ENCODE measurements around the gene RIN1.
"Not testable (repeated sequence)": the region's sequence is repeated elsewhere in the genome, so short reads cannot be mapped to it uniquely, and the experiment has no call there.

RIN1 gene

GRCh38 chr11:66333220-66333877, 2.9 kb downstream of the RIN1 start:
- no peak for DNase-seq

GRCh38 chr11:66332371-66333219, 3.6 kb downstream of the RIN1 start:
- no peak for DNase-seq

- DNase-seq, result no peak
Observed at GRCh38 chr11:66331542-66332370, 4.5 kb downstream of the RIN1 start.

DNA sequence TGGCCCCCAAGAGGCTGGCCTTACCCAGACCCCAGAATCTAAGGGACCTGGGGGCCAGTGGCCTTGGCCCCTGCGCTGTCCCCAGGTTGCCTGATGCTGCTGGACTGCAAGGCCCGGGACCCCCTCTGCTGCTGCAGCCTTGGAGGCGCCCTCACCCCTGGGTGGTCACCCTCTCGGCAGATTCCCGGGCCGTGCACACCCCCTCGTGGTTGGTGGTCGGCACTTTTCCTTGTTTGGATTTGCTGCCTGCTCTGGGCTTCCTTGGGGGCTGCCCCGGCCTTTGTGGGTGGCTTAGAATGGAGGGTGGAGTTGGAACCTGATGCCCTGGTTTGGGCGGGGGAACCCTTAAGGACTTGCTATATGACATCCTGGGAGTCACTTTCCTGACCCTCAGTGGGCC, 5.3 kb downstream of the RIN1 start:
- no peak for DNase-seq

DNA sequence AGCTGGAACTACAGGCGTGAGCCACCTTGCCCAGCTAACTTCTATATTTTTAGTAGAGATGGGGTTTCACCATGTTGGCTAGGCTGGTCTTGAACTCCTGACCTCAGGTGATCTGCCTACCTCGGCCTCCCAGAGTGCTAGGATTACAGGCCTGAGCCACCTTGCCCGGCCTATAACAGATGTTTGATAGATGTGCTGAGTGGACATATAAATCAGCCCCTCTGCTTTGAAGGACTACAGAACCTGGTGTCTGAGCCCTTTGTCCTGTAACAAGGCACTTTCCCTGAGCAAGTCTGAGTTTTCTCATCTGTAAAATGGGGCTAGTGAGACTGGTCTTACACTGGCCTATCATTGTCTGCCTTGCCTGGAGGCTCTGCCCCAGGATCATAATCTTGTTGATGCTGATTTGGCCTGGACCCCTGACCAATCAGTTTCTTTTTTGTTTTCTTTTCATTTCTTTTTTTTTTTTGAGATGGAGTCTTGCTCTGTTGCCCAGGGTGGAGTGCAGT, 7.0 kb downstream of the RIN1 start:
- DNase-seq, result no peak

- DNase-seq, result peak; percentile 84
Observed at GRCh38 chr11:66328302-66329144, 7.7 kb downstream of the RIN1 start.

- DNase-seq, result no peak
Observed at GRCh38 chr11:66328031-66328301, 8.3 kb downstream of the RIN1 start.

GRCh38 chr11:66327171-66328030, 8.8 kb downstream of the RIN1 start:
- DNase-seq, result no peak

DNA sequence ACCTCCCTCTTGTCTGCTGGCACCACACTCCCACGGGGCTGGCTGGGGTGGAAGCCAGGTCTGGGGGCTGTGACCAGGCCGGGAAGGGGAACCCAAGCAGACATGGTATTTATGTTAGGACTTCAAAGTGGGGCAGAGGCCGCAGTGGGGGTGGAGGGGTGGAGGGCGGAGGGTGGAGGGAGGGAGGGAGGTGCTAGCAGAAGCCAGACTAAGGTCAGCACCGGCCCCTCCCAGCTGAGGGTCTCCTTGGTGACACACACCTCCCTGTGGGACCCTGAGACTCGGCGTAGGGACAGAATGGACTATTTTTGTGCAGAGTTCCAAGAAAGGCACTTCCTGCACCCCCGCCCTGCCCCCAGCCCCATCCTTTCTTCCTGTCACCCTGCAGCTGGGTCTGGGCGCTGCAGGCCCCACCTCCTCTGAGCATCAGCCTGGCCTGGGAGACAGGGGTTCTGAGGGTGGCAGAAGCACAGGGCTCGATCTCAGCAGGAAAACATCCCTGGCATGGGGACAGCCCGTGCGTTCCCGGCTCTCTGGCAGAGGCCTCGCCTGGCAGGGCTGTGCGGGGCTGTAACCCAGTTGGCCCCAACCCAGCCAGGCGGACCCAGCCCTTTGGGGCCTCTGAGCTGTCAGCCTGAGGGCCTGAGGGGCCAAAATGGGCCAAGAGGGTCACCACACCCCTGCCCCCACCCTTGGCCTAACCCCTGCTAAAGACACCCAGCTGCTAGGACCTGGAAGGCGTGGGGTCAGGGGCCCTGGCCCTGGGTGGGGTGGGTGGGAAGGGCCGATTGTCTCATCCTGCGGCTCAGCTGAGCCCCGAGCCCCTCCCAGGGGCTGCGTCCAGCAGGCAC, 9.7 kb downstream of the RIN1 start:
- DNase-seq, result no peak

DNA sequence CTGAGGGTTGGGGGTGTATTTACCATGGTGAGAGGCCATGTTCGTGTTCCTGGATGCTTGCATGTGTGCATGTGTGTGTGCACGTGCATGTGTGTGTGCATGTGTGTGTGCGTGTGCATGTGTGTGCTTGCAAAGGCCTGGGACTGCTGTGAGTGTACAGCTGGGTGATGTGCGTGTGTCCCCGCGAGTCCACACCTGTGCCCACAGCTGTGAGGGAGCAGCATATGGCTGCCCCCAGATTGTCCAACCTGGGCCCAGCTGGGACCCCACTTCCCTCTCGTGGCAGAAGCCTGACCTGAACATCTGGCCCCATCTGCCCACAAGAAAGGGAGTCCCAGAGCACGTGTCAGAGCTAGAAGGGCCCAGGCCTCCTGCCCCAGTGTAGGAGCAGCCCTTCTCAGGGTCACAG, 11.0 kb downstream of the RIN1 start:
- DNase-seq, result no peak

DNA sequence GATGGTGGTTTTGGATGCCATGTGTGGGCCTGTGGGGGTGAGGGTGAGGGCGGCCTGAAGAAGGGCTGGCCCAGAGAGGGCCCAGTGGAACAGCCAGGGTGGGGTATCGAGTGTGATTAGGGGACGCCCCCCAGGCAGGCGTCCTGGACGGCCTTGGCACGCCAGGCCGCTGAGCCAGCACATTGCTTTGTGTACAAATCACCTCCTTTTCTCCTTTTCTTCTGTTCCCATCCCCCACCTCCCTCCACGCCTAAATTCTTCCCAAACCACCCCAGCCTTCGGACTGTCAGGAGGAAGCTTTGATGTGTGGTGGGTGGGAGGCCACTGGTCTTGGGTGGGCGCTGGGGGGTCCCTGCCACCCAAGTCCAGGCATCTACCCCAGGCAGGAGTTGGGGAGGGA, 11.6 kb downstream of the RIN1 start:
- no peak for DNase-seq

- DNase-seq, result no peak
Observed at GRCh38 chr11:66323684-66324083, 12.6 kb downstream of the RIN1 start.

DNA sequence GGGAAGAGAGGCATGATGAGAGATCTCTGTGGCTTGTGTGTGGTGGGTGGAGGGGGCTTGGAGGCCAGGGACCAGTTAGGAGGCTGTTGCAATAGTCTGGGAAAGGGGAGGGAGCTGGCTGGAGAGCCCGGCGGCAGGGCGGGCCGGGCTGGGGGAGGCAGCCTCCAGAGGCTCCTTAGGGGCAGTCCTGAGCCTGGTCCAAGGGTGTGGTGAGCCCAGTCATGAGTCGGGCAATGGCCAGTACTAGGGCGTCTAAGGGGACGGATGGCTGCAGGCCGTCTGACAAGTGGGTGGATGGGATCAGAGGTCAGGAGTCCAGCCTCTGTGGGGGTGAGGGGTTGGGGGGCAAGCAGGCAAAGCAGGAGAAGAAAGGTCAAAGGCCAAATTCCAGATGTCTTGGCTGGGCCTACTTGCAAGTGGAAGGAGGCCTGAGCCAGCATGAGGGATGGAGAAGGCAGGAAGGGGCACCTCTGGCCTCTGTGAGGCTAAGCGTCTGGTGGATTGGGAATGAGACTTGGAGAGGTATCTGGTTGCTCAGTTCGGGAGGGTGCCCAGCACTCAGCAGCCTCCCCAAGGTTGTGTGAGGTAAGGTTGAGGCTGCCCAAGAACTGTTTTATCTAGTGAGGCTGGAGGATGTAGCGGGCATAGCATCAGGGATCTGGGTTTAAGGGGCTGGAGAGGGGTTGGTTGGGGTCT, 13.4 kb downstream of the RIN1 start:
- no peak for DNase-seq

GRCh38 chr11:66321606-66322005, 14.6 kb downstream of the RIN1 start:
- no peak for DNase-seq

DNA sequence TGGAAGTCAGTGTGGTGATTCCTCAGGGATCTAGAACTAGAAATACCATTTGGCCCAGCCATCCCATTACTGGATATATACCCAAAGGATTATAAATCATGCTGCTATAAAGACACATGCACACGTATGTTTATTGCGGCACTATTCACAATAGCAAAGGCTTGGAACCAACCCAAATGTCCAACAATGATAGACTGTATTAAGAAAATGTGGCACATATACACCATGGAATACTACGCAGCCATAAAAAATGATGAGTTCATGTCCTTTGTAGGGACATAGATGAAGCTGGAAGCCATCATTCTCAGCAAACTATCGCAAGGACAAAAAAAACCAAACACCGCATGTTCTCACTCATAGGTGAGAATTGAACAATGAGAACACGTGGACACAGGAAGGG, 15.5 kb downstream of the RIN1 start:
- DNase-seq, result not testable (repeated sequence)

- not testable (repeated sequence) for DNase-seq
Observed at GRCh38 chr11:66320289-66320688, 15.9 kb downstream of the RIN1 start.

- DNase-seq, result no peak
Observed at GRCh38 chr11:66318600-66318970, 17.6 kb downstream of the RIN1 start.

- DNase-seq, result no peak
Observed at GRCh38 chr11:66317723-66318599, 18.3 kb downstream of the RIN1 start.

DNA sequence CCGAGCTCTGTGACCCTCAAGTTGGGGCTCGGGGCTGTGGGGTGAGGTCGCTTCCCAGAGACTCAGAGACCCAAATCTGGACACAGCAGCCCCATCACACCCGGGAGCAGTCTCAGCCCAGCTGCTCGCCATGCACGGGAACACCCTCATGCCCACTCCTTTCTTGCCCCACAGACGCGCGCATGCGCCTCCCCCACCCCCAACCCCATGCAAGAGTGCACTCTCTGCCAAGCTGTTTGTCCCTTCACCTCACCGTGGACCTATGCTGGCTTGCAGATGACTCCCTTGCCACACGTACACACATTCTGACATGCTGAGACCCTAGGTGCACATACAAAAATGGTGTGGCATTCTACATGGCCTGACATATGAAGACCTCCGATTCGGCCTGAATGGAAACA, 18.9 kb downstream of the RIN1 start:
- DNase-seq, result no peak

All from stimulated activated CD4-positive, alpha-beta T cell treated with anti-CD3 and anti-CD28 coated beads, Interleukin-4, amount 100 ng/mL, for 24 hours (primary cell).